GM12878 (cell line): ENCODE data around the gene TMX4. TPM values are rescaled to one million over a fixed set of nuclear protein-coding genes. Genes with fewer than 3 reads are reported as not detected.

ENCODE experiments used
- ATAC-seq: fragments of 200-7000 bp; cut with Tn5 transposase; 3 replicates; pipeline ENCODE4 v1.9.1; 2020; ENCODE audit warnings: mild to moderate bottlenecking, moderate library complexity
- BruUV-seq: library from RNA; stranded (reverse); fragments of 400-500 nt; replicated peaks from 2 replicates; lab custom pipeline; 2021; lab: Mats Ljungman, UMichigan
- CTCF ChIA-PET: fragments of 300-600 bp; sonication (Branson Sonifier 250); formaldehyde crosslinking; extraction: SDS; loops from one replicate; lab custom pipeline; 2021; ENCODE audit warnings: inconsistent platforms; lab: Yijun Ruan, JAX
- POLR2A ChIA-PET: fragments of 350-600 bp; formaldehyde crosslinking; extraction: SDS; loops from one replicate; lab custom pipeline; 2021; ENCODE audit warnings: inconsistent platforms; lab: Charles Lee
- RAD21 ChIA-PET: fragments of 300-600 bp; sonication (Branson Sonifier 250); formaldehyde crosslinking; loops from one replicate; lab custom pipeline; 2023; ENCODE audit warnings: antibody characterized with exemption; ENCODE audit not compliant: unreplicated experiment; lab: Charles Lee
- SMC1A ChIA-PET: fragments of 300-600 bp; sonication (Branson Sonifier 250); formaldehyde crosslinking; loops from one replicate; lab custom pipeline; 2023; ENCODE audit not compliant: unreplicated experiment, uncharacterized antibody; lab: Charles Lee
- DNase-seq: peaks from one replicate; pipeline ENCODE4 v3.0.0-alpha.2; 2011; ENCODE audit warnings: low read depth, low spot score
- FAIRE-seq: peaks from 3 replicates; lab custom pipeline; 2011; peaks lifted over from hg19 to GRCh38; lab: Jason Lieb, UNC
- H2AFZ ChIP-seq: 2 replicates; pipeline ENCODE4 v1.6.0; 2011; ENCODE audit warnings: low read depth, low read length, control low read depth; ENCODE audit not compliant: control insufficient read depth
- H3K27ac ChIP-seq: 2 replicates; pipeline ENCODE4 v1.5.1; 2011; ENCODE audit warnings: control low read depth; ENCODE audit not compliant: control insufficient read depth, insufficient read depth
- H3K27me3 ChIP-seq, 2 experiments: replicated peaks in 1 of 2; 2 replicates each; pipeline versions ENCODE4 v1.6.0 to v1.6.1; 2011; ENCODE audit warnings: low read length in 1 of 2; ENCODE audit not compliant: control insufficient read depth in 2 of 2, insufficient read depth in 2 of 2
- H3K36me3 ChIP-seq, 2 experiments: 2 replicates each; pipeline ENCODE4 v1.5.1; 2011; ENCODE audit warnings: low read length in 1 of 2; ENCODE audit not compliant: control insufficient read depth in 2 of 2, insufficient read depth in 2 of 2
- H3K4me1 ChIP-seq: 2 replicates; pipeline ENCODE4 v1.6.1; 2011; ENCODE audit warnings: mild to moderate bottlenecking, low read length, moderate library complexity, mixed read lengths; ENCODE audit not compliant: control insufficient read depth, insufficient read depth
- H3K4me2 ChIP-seq: 2 replicates; pipeline ENCODE4 v1.6.0; 2011; ENCODE audit warnings: control low read depth; ENCODE audit not compliant: control insufficient read depth, insufficient read depth
- H3K4me3 ChIP-seq: fragments of 200-600 bp; sonication (generic); 2 replicates; pipeline ENCODE4 v1.5.1; 2016
- H3K79me2 ChIP-seq: 2 replicates; pipeline ENCODE4 v1.6.0; 2011; ENCODE audit warnings: low read length; ENCODE audit not compliant: control insufficient read depth, insufficient read depth
- H3K9ac ChIP-seq: 2 replicates; pipeline ENCODE4 v1.8.0; 2011; ENCODE audit warnings: low read length, control low read depth, mixed read lengths; ENCODE audit not compliant: control insufficient read depth, insufficient read depth
- H3K9me3 ChIP-seq: replicated peaks from 3 replicates; pipeline ENCODE4 v1.5.1; 2011; ENCODE audit warnings: mild to moderate bottlenecking, low read length; ENCODE audit not compliant: control insufficient read depth, insufficient read depth
- H4K20me1 ChIP-seq: 2 replicates; pipeline ENCODE4 v1.6.0; 2011; ENCODE audit not compliant: control insufficient read depth, insufficient read depth
- CUX1 ChIP-seq: IDR thresholded peaks from 2 replicates; pipeline ENCODE4 v1.6.1; 2012; ENCODE audit warnings: improper control_type of control experiment, low read depth, low read length; ENCODE audit not compliant: insufficient replicate concordance
- FOS ChIP-seq: IDR thresholded peaks from 3 replicates; pipeline ENCODE4 v1.6.1; 2011; ENCODE audit warnings: borderline replicate concordance; ENCODE audit not compliant: insufficient read length; ENCODE audit errors: extremely low read depth
- HDGF ChIP-seq: fragments of 450-650 bp; IDR thresholded peaks from 2 replicates; pipeline ENCODE4 v1.6.1; 2016; ENCODE audit warnings: antibody characterized with exemption
- IKZF1 ChIP-seq: fragments of 450-650 bp; conservative IDR thresholded peaks from 2 replicates; pipeline ENCODE4 v1.6.1; 2017; ENCODE audit warnings: antibody characterized with exemption, mild to moderate bottlenecking
- KDM1A ChIP-seq: fragments of 200-600 bp; sonication (generic); IDR thresholded peaks from 2 replicates; pipeline ENCODE4 v1.6.1; 2016; ENCODE audit warnings: borderline replicate concordance
- POLR2AphosphoS5 ChIP-seq: IDR thresholded peaks from 2 replicates; pipeline ENCODE4 v1.6.1; 2011; ENCODE audit warnings: mild to moderate bottlenecking, low read length, inconsistent platforms
- STAT1 ChIP-seq: fragments of 450-650 bp; conservative IDR thresholded peaks from 2 replicates; pipeline ENCODE4 v1.6.1; 2014; ENCODE audit warnings: antibody characterized with exemption, mild to moderate bottlenecking
- WRNIP1 ChIP-seq: IDR thresholded peaks from 2 replicates; pipeline ENCODE4 v1.6.1; 2011; ENCODE audit warnings: low read depth, low read length, improper control_type of control experiment, borderline replicate concordance
- ZBED1 ChIP-seq: IDR thresholded peaks from 2 replicates; pipeline ENCODE4 v1.6.1; 2016; ENCODE audit warnings: borderline replicate concordance
- ZBTB40 ChIP-seq: fragments of 450-650 bp; IDR thresholded peaks from 2 replicates; pipeline ENCODE4 v1.6.1; 2016; ENCODE audit warnings: mild to moderate bottlenecking, moderate library complexity, borderline replicate concordance
- WGBS: methylation state at CpG from one replicate; pipeline ENCODE4 v1.1.6; 2016; ENCODE audit warnings: low lambda C conversion rate; ENCODE audit not compliant: insufficient replicate concordance, insufficient coverage; ENCODE audit errors: missing lambda C conversion rate; 5-methylcytosine and 5-hydroxymethylcytosine counted together
- in situ Hi-C: fragments of 300-500 bp; cut with MboI; formaldehyde crosslinking; loops from 9 replicates; pipeline ENCODE4 v1.14.3; 2018; ENCODE audit warnings: mixed read lengths
- intact Hi-C: fragments of 100-400 bp; cut with micrococcal nuclease; formaldehyde crosslinking; loops from one replicate; pipeline ENCODE4 v1.14.2; 2022; ENCODE audit not compliant: unreplicated experiment
- polyA plus RNA-seq, 11 experiments: library from polyadenylated mRNA; depleted of rRNA in 4 of 11; unstranded in 6 of 11; stranded (reverse) in 5 of 11; fragments of >200 nt; fragmentation: Nextera tagmentation in 4 of 11; fragmentation: Illumina TruSeq in 1 of 11; extraction: Ambion mirVana in 4 of 11; extraction: Trizol in 1 of 11; gene quantifications; 1 replicate in 1 of 11; 2 replicates in 10 of 11; pipeline versions ENCODE4 v1.2.1 to v1.2.3, GENCODE V29; 2011 to 2016; ENCODE audit warnings: inconsistent platforms in 2 of 11, missing spikeins in 2 of 11, low read depth in 1 of 11
- total RNA-seq, 4 experiments: library from RNA; depleted of rRNA in 3 of 4; stranded (reverse); fragments of >200 nt in 3 of 4; fragmentation: Illumina TruSeq in 1 of 4; extraction: Trizol in 1 of 4; gene quantifications; 2 replicates each; pipeline versions ENCODE4 v1.2.1 to v1.2.3, GENCODE V29; 2013 to 2021

TMX4 gene
- total and polyA plus RNA-seq, 10 of the 15 experiments (the other 5 are each of a cell fraction or from before 2014, with no cell fraction given), result 3.9 to 19.9 (median 11.1) TPM

GRCh38 chr20:8012724-8013123, 6.8 kb downstream of the TMX4 start:
- H3K36me3 ChIP-seq, result no peaks in the 10 kb centered on the region
- in situ Hi-C loops (no loop called here), intact Hi-C loops (no loop called here)
- no peaks in the 10 kb centered on the region for H4K20me1 ChIP-seq
- POLR2A ChIA-PET, result no interaction called here
- H3K4me1 ChIP-seq, result no peaks in the 10 kb centered on the region
- no peak overlapping the region for H2AFZ ChIP-seq
- no peak for ATAC-seq
- RAD21 ChIA-PET, result no interaction called here
- no peak overlapping the region for H3K4me2 ChIP-seq
- no peak for DNase-seq
- WGBS, result 89% methylated on average over 1 of the region's 1 CpG
- CTCF ChIA-PET, result interaction anchor here (1.1 to 1.6 kb wide), 2 partner anchors 13 to 15 kb away, joined by 3 read pairs; no protein-coding TSS in a partner anchor
- no peaks in the 10 kb centered on the region for H3K9me3 ChIP-seq
- TF ChIP-seq WRNIP1, result no peak
- no peak for TF ChIP-seq HDGF
- TF ChIP-seq ZBED1, result no peak
- no peak for TF ChIP-seq KDM1A
- TF ChIP-seq FOS, result no peak
- TF ChIP-seq IKZF1, result no peak
- TF ChIP-seq CUX1, result no peak
- no peak for TF ChIP-seq ZBTB40
- no peak for TF ChIP-seq STAT1
- no peak for TF ChIP-seq POLR2AphosphoS5
- no peak overlapping the region for H3K27ac ChIP-seq
- no peaks in the 10 kb centered on the region for H3K79me2 ChIP-seq
- H3K27me3 ChIP-seq, result no peaks in the 10 kb centered on the region
- no peak overlapping the region for H3K9ac ChIP-seq
- no TSS peak for BruUV-seq
- H3K4me3 ChIP-seq, result no peak overlapping the region
- FAIRE-seq, result no peak
- SMC1A ChIA-PET, result interaction anchor here (0.6 kb wide), 1 partner anchor 1418 kb away, joined by 3 read pairs; no protein-coding TSS in a partner anchor
